Measurements from ENCODE around the gene PHC3.

GRCh38 chr3:170203457-170203856 lies 21.9 kb upstream of the PHC3 start:
- TF ChIP-seq CTCF (conservative IDR thresholded peaks at IDR 0.05; ENCODE audit: low read length) (no peak), EZH2phosphoT487 (IDR thresholded peaks at IDR 0.05; ENCODE audit: borderline replicate concordance, low read depth, low read length) (no peak)

All from OCI-LY7 (cell line).